Measurements from ENCODE around the gene IFT43. TPM values are rescaled to one million over a fixed set of nuclear protein-coding genes. Genes with fewer than 3 reads are reported as not detected.
A peak's percentile ranks its signal among the peaks of the same experiment; 100 is the strongest.

The IFT43 gene
- total RNA-seq, 2 donors from 2014 or later = 46.3 to 49.6 TPM

GRCh38 chr14:75972801-75973421, 12.7 kb upstream of the IFT43 start:
- peak overlapping the region; percentile 56 for H3K27ac Mint-ChIP-seq
- peak; percentile 68 for DNase-seq
- H3K9me3 Mint-ChIP-seq = no peaks in the 10 kb centered on the region
- peaks cover 54% of the 10 kb centered on the region for H3K4me1 Mint-ChIP-seq
- peaks cover 10% of the 10 kb centered on the region for H3K4me1 ChIP-seq (ENCODE audit: control insufficient read depth, insufficient read depth, low read length)
- no peaks in the 10 kb centered on the region for H3K36me3 Mint-ChIP-seq (ENCODE audit: low read depth)
- no peak overlapping the region for H3K4me3 ChIP-seq (ENCODE audit: low read length)
- H3K27ac ChIP-seq (ENCODE audit: low read depth, low read length) = peak overlapping the region; percentile 10
- TF ChIP-seq, protein P1, sequence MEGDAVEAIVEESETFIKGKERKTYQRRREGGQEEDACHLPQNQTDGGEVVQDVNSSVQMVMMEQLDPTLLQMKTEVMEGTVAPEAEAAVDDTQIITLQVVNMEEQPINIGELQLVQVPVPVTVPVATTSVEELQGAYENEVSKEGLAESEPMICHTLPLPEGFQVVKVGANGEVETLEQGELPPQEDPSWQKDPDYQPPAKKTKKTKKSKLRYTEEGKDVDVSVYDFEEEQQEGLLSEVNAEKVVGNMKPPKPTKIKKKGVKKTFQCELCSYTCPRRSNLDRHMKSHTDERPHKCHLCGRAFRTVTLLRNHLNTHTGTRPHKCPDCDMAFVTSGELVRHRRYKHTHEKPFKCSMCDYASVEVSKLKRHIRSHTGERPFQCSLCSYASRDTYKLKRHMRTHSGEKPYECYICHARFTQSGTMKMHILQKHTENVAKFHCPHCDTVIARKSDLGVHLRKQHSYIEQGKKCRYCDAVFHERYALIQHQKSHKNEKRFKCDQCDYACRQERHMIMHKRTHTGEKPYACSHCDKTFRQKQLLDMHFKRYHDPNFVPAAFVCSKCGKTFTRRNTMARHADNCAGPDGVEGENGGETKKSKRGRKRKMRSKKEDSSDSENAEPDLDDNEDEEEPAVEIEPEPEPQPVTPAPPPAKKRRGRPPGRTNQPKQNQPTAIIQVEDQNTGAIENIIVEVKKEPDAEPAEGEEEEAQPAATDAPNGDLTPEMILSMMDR (conservative IDR thresholded peaks at IDR 0.05) = no peak
- H3K27me3 ChIP-seq (ENCODE audit: control insufficient read depth, insufficient read depth, low read length, poor library complexity, severe bottlenecking) = no peaks in the 10 kb centered on the region
- no peaks in the 10 kb centered on the region for H3K36me3 ChIP-seq (ENCODE audit: control insufficient read depth, insufficient read depth, low read length)
- H3K9ac ChIP-seq (ENCODE audit: extremely low read depth, low read length, poor library complexity, severe bottlenecking) = no peak overlapping the region
- peak overlapping the region; percentile 18 for H3K4me3 Mint-ChIP-seq
- no peaks in the 10 kb centered on the region for H3K27me3 Mint-ChIP-seq (ENCODE audit: insufficient read depth)
- WGBS, 2 experiments (ENCODE audit: insufficient coverage in 1 of 2, insufficient read length in 1 of 2) = 62 to 90% methylated on average over 5 to 7 of the region's 7 CpGs
- H3K9me3 ChIP-seq (ENCODE audit: control insufficient read depth, low read length) = no peaks in the 10 kb centered on the region

GRCh38 chr14:75976826-75977581, 8.6 kb upstream of the IFT43 start:
- Mint-ChIP-seq H3K4me3 (no peak overlapping the region), H3K27me3 (ENCODE audit: insufficient read depth) (peaks cover 17% of the 10 kb centered on the region), H3K36me3 (ENCODE audit: low read depth) (no peaks in the 10 kb centered on the region), H3K9me3 (no peaks in the 10 kb centered on the region), H3K4me1 (peaks cover 66% of the 10 kb centered on the region), H3K27ac (peak overlapping the region; percentile 64)
- no peaks in the 10 kb centered on the region for H3K27me3 ChIP-seq (ENCODE audit: control insufficient read depth, insufficient read depth, low read length, poor library complexity, severe bottlenecking)
- TF ChIP-seq, protein P1 (conservative IDR thresholded peaks at IDR 0.05) = no peak
- H3K9me3 ChIP-seq (ENCODE audit: control insufficient read depth, low read length) = no peaks in the 10 kb centered on the region
- H3K4me3 ChIP-seq (ENCODE audit: low read length) = no peak overlapping the region
- H3K36me3 ChIP-seq (ENCODE audit: control insufficient read depth, insufficient read depth, low read length) = no peaks in the 10 kb centered on the region
- DNase-seq = no peak
- H3K4me1 ChIP-seq (ENCODE audit: control insufficient read depth, insufficient read depth, low read length) = peaks cover 4% of the 10 kb centered on the region
- no peak overlapping the region for H3K9ac ChIP-seq (ENCODE audit: extremely low read depth, low read length, poor library complexity, severe bottlenecking)
- 74 to 81% methylated on average over 6 to 8 of the region's 8 CpGs for WGBS, 2 experiments (ENCODE audit: insufficient coverage in 1 of 2, insufficient read length in 1 of 2)
- H3K27ac ChIP-seq (ENCODE audit: low read depth, low read length) = no peak overlapping the region

DNA sequence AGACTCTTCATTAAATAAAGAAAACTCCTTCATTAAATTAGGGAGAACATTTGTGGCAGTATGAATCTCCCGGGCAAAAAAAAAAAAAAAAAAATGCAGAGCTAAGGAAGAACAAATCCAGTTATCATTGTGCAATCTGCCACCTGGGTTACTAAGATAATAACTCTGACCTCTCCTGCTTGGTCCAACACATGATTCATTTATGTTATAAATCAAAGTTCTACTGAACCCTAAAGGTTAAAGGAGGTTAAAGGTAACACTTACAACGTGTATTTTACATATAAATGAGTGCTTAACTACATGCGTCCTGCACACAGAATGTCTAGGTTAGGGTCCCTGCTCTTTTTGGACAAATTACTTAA, 8.0 kb upstream of the IFT43 start:
- no peak overlapping the region for H3K9ac ChIP-seq (ENCODE audit: extremely low read depth, low read length, poor library complexity, severe bottlenecking)

More for the DNA sequence above, 8.0 kb upstream of the IFT43 start:
- peaks cover 17% of the 10 kb centered on the region for H3K27me3 Mint-ChIP-seq (ENCODE audit: insufficient read depth)
- no peaks in the 10 kb centered on the region for H3K9me3 ChIP-seq (ENCODE audit: control insufficient read depth, low read length)
- no peak overlapping the region for H3K27ac ChIP-seq (ENCODE audit: low read depth, low read length)
- H3K4me3 Mint-ChIP-seq = no peak overlapping the region
- no peaks in the 10 kb centered on the region for H3K36me3 ChIP-seq (ENCODE audit: control insufficient read depth, insufficient read depth, low read length)
- no peaks in the 10 kb centered on the region for H3K27me3 ChIP-seq (ENCODE audit: control insufficient read depth, insufficient read depth, low read length, poor library complexity, severe bottlenecking)
- no peaks in the 10 kb centered on the region for H3K36me3 Mint-ChIP-seq (ENCODE audit: low read depth)
- H3K27ac Mint-ChIP-seq = no peak overlapping the region
- no peak overlapping the region for H3K4me3 ChIP-seq (ENCODE audit: low read length)
- H3K9me3 Mint-ChIP-seq = no peaks in the 10 kb centered on the region
- H3K4me1 ChIP-seq (ENCODE audit: control insufficient read depth, insufficient read depth, low read length) = no peaks in the 10 kb centered on the region
- 49 to 74% methylated on average over 2 to 3 of the region's 3 CpGs for WGBS, 2 experiments (ENCODE audit: insufficient coverage in 1 of 2, insufficient read length in 1 of 2)
- no peak for DNase-seq
- peaks cover 60% of the 10 kb centered on the region for H3K4me1 Mint-ChIP-seq
- TF ChIP-seq, protein P1 (conservative IDR thresholded peaks at IDR 0.05) = no peak
